ENCODE measurements around the gene CLPTM1. TPM values are rescaled to one million over a fixed set of nuclear protein-coding genes. Genes with fewer than 3 reads are reported as not detected.
A peak's percentile ranks its signal among the peaks of the same experiment; 100 is the strongest.
"Not testable (repeated sequence)": the region's sequence is repeated elsewhere in the genome, so short reads cannot be mapped to it uniquely, and the experiment has no call there.

The CLPTM1 gene
- total RNA-seq, 4 donors from 2014 or later = 65.3 to 94.6 (median 79.8) TPM

GRCh38 chr19:44908074-44908835 lies 46.9 kb upstream of the CLPTM1 start:
- no peak overlapping the region for H3K27ac ChIP-seq
- H3K4me1 ChIP-seq = peaks cover 0 to 36% (median 18%) of the 10 kb centered on the region in 4 donors
- no peak for TF ChIP-seq EP300 (IDR thresholded peaks at IDR 0.05; ENCODE audit: low read depth)
- TF ChIP-seq POLR2AphosphoS5 (IDR thresholded peaks at IDR 0.05) = no peak
- TF ChIP-seq CTCF (IDR thresholded peaks at IDR 0.05) = no peak
- TF ChIP-seq POLR2A (IDR thresholded peaks at IDR 0.05) = no peak
- H3K27me3 ChIP-seq = peaks cover 30% of the 10 kb centered on the region
- intact Hi-C loops (cut with DNase I; ENCODE audit: low total_unique reads) (loop anchor here (5.0 kb wide), 1 partner anchor 34 kb away; the partner anchor contains the start of gene APOC4), in situ Hi-C loops (cut with MboI; ENCODE audit: low pct_ligation_motif_present in 1 of 4, low pct_unique_long_range_greater_than_20kb in 1 of 4, low sequenced_read_pairs in 3 of 4) (no loop called here)
- H3K36me3 ChIP-seq = no peaks in the 10 kb centered on the region
- WGBS, 2 donors (ENCODE audit: low coverage in 1 of 2) = 85 to 93% methylated on average over 5 to 35 of the region's 46 CpGs
- no peak for DNase-seq
- H3K9me3 ChIP-seq = no peaks in the 10 kb centered on the region
- no peak overlapping the region for H3K4me3 ChIP-seq

GRCh38 chr19:44908836-44909261 lies 46.3 kb upstream of the CLPTM1 start:
- in situ Hi-C loops (cut with MboI; ENCODE audit: low pct_ligation_motif_present in 1 of 4, low pct_unique_long_range_greater_than_20kb in 1 of 4, low sequenced_read_pairs in 3 of 4) (no loop called here), intact Hi-C loops (cut with DNase I; ENCODE audit: low total_unique reads) (loop anchor here (5.0 kb wide), 1 partner anchor 33 kb away; the partner anchor contains the start of gene APOC4)

GRCh38 chr19:44909775-44910174 lies 45.4 kb upstream of the CLPTM1 start:
- intact Hi-C loops (cut with DNase I; ENCODE audit: low total_unique reads) (loop anchor here (5.0 kb wide), 1 partner anchor 33 kb away; the partner anchor contains the start of gene APOC4), in situ Hi-C loops (cut with MboI; ENCODE audit: low pct_ligation_motif_present in 1 of 4, low pct_unique_long_range_greater_than_20kb in 1 of 4, low sequenced_read_pairs in 3 of 4) (no loop called here)
- Histone ChIP-seq H3K4me1 (peaks cover 7 to 39% (median 24%) of the 10 kb centered on the region in 4 donors), H3K27ac (no peak overlapping the region), H3K4me3 (no peak overlapping the region), H3K36me3 (no peaks in the 10 kb centered on the region), H3K9me3 (no peaks in the 10 kb centered on the region), H3K27me3 (peaks cover 28% of the 10 kb centered on the region)
- DNase-seq = no peak
- no peak for TF ChIP-seq EP300 (IDR thresholded peaks at IDR 0.05; ENCODE audit: low read depth)
- no peak for TF ChIP-seq CTCF (IDR thresholded peaks at IDR 0.05)
- TF ChIP-seq POLR2AphosphoS5 (IDR thresholded peaks at IDR 0.05) = no peak
- TF ChIP-seq POLR2A (IDR thresholded peaks at IDR 0.05) = no peak
- 87% methylated on average over 5 of the region's 5 CpGs; no CpG with 5 or more reads in 1 of the 2 donors for WGBS, 2 donors (ENCODE audit: low coverage in 1 of 2)

More at GRCh38 chr19:44908836-44909261, 46.3 kb upstream of the CLPTM1 start:
- H3K9me3 ChIP-seq = no peaks in the 10 kb centered on the region
- no peak for DNase-seq
- peaks cover 0 to 37% (median 17%) of the 10 kb centered on the region in 4 donors for H3K4me1 ChIP-seq
- no peaks in the 10 kb centered on the region for H3K36me3 ChIP-seq
- H3K4me3 ChIP-seq = no peak overlapping the region
- H3K27ac ChIP-seq = no peak overlapping the region
- TF ChIP-seq CTCF (IDR thresholded peaks at IDR 0.05) (no peak), POLR2A (IDR thresholded peaks at IDR 0.05) (no peak), POLR2AphosphoS5 (IDR thresholded peaks at IDR 0.05) (no peak), EP300 (IDR thresholded peaks at IDR 0.05; ENCODE audit: low read depth) (no peak)
- peaks cover 30% of the 10 kb centered on the region for H3K27me3 ChIP-seq
- 95% methylated on average over 36 of the region's 44 CpGs; no CpG with 5 or more reads in 1 of the 2 donors for WGBS, 2 donors (ENCODE audit: low coverage in 1 of 2)

- WGBS, 2 donors (ENCODE audit: low coverage in 1 of 2) = 87 to 93% methylated on average over 5 to 6 of the region's 6 CpGs
- H3K9me3 ChIP-seq; H3K36me3 ChIP-seq; intact Hi-C loops (cut with DNase I; ENCODE audit: low total_unique reads); in situ Hi-C loops (cut with MboI; ENCODE audit: low pct_ligation_motif_present in 1 of 4, low pct_unique_long_range_greater_than_20kb in 1 of 4, low sequenced_read_pairs in 3 of 4); H3K4me3 ChIP-seq; H3K27me3 ChIP-seq; DNase-seq: not testable (repeated sequence)
- peaks cover 7 to 30% (median 13%) of the 10 kb centered on the region in 4 donors for H3K4me1 ChIP-seq
- peak overlapping the region in 3 of 4 donors; percentile 9 to 37 (median 37) for H3K27ac ChIP-seq
Observed at GRCh38 chr19:44911896-44912295, 43.3 kb upstream of the CLPTM1 start.

All from transverse colon (tissue), 4 donors.